Stimulated activated CD4-positive, alpha-beta T cell treated with anti-CD3 and anti-CD28 coated beads, Interleukin-4, amount 100 ng/mL, for 4 hours (primary cell): ENCODE measurements around the gene HARBI1.

Experiments used
- DNase-seq, 2 experiments: peaks; one replicate each; pipeline ENCODE4 v3.0.0-alpha.2; 2020

The HARBI1 gene

DNA sequence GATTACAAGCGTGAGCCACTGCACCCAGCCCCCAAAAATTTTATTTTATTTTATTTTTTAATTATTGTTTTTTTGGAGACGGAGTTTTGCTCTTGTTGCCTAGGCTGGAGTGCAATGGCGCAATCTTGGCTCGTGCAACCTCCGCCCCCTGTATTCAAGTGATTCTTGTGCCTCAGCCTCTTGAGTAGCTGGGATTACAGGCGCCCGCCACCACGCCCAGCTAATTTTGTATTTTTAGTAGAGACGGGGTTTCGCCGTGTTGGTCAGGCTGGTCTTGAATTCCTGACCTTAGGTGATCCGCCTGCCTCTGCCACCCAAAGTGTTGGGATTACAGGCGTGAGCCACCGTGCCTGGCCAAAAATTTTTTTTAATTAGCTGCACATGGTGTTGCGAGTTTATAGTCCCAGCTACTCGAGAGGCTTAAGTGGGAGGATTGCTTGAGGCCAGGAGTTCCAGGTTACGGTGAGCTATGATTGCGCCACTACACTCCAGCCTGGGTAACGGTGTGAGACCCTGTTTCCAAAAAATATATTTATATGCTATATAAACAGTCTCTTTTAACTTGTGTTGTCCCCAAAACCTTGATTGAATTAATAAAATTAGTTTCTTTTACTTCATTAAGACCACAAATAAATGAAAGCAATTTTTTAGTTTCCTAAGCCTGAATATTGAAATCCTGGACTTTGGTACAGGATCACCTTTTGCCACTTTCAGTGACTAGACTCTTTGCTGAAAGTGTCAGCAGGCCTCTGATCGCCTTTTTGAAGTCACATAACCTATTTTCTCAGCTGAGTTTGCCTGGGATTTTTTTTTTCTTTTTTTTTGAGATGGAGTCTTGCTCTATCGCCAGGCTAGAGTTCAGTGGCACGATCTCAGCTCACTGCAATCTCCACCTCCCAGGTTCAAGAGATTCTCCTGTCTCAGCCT, 16.5 kb upstream of the HARBI1 start:
- no peak for DNase-seq

GRCh38 chr11:46632502-46632901, 15.5 kb upstream of the HARBI1 start:
- DNase-seq: no peak

DNA sequence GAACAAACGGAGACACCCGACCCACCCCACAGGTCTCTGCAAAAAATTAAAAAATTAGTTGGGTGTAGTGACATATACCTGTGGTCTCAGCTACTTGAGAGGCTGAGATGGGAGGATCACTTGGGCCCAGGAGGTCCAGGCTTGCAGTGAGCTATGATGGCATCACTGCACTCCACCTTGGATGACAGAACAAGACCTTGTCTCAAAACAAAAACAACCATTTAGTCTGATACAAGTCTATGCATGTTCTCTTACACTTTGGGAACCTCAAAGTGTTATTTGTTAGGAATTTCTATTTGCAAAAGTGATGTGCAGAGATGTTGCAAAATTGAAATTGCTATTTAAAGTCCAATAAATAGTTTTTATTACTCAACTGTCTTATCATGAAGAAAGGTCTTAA, 14.6 kb upstream of the HARBI1 start:
- DNase-seq: no peak

- no peak for DNase-seq
Measured at GRCh38 chr11:46630237-46630636, 13.2 kb upstream of the HARBI1 start.

DNA sequence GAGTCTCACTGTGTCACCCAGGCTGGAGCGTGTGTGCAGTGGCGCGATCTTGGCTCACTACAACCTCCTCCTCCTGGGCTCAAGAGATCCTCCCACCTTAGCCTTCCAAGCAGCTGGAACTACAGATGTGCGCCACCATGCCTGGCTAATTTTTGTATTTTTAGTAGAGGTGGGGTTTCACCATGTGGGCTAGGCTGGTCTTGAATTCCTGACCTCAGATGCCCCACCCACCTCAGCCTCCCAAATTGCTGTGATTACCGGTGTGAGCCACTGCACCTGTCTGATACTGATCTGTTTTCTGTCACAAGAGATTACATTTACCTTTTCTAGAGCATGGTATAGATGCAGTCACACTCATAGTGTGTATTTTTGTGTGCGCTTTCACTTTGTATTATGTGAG, 11.9 kb upstream of the HARBI1 start:
- DNase-seq: no peak

- DNase-seq: no peak
Measured at GRCh38 chr11:46625406-46625805, 8.4 kb upstream of the HARBI1 start.

GRCh38 chr11:46618837-46619236, 1.8 kb upstream of the HARBI1 start:
- DNase-seq: no peak

GRCh38 chr11:46617972-46618314, 916 bp upstream of the HARBI1 start:
- DNase-seq: no peak

GRCh38 chr11:46616551-46617133, 385 bp downstream of the HARBI1 start:
- DNase-seq: no peak

- DNase-seq: no peak
Measured at GRCh38 chr11:46615756-46616155, 1.3 kb downstream of the HARBI1 start.

GRCh38 chr11:46612326-46612725, 4.7 kb downstream of the HARBI1 start:
- DNase-seq: no peak

- no peak for DNase-seq
Measured at GRCh38 chr11:46611526-46612304, 5.3 kb downstream of the HARBI1 start.

- no peak for DNase-seq
Measured at GRCh38 chr11:46609386-46609785, 7.6 kb downstream of the HARBI1 start.

DNA sequence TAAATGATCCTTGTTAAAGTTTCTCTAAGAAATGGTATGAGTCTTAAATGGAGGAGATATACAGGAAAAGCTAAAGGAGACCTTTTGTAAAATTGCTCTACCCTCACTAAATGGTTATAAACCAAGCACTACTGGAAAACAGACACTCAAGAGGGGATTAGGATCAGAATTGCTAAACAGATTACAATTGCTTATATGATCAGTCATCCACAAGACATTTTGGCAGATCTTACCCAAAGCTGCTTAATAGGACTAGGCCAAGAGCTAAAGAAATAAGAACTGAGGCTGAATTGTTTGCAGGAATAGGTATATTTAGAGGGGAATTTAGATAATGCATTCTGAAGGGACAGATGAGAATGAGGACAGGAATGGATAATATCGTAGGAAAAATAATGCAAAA, 9.5 kb downstream of the HARBI1 start:
- DNase-seq: no peak

- DNase-seq: no peak
Measured at GRCh38 chr11:46604796-46605195, 12.2 kb downstream of the HARBI1 start.

DNA sequence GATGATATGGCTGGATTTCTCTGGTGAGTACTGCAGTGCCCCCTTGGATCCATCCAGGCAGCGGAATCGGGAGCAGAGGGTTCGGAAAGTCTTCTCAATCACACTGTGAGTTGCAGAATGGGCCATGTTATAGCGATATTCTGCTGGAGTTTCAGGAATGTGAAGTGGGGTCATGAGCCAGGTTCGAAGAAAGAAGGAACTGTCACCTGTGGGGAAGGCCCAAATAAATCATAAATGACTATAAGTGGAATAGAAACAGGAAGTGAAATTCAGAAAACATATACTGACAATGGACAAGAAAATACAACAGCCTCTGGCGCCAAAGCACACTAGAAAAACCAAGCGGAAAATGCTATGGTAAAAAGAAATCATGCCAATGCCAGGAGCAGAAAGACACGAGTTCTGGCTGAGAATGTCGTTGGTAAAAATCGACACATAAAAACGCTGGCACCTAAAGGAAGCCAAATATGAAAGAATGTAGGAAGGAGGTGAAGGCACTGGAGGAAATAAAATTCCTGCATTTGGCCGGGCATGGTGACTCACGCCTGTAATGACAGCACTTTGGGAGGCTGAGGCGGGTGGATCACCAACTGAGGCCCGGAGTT, 13.2 kb downstream of the HARBI1 start:
- DNase-seq: no peak

GRCh38 chr11:46601129-46601528, 15.9 kb downstream of the HARBI1 start:
- no peak for DNase-seq

DNA sequence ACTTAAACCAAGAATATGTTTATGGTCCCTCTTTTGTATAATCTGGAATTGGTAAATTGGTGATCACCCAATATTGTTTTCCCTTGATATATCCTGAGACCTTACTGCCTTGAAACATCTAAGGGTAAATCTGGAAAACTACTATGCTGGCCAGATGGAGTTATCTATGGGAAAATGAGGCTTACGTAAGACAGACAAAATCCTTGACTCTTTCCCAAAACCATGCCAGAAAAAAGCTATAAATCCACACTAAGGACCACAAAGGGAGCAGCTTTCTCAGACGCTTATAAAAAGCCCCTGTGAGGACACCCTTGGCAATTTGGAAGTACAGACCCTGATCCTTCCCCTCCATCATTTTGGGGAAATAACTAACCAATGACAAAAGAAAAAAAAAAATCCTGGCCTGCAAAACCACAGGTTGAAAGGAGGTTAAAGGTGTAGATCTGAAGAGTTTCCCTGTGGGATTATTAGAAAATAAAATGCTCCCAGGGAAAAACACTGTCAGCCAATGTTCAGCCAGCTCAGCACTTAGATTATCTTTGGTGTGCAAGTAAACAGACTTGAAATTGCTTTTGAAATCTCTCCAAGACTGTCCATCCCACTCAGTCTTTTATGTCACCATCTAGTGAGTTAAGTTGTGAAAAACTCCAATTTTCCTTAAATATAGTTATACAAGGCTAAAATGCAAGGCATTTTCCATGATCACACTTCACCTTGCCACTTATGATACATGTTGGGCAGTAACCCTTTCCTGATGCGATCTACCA, 16.6 kb downstream of the HARBI1 start:
- no peak for DNase-seq

DNA sequence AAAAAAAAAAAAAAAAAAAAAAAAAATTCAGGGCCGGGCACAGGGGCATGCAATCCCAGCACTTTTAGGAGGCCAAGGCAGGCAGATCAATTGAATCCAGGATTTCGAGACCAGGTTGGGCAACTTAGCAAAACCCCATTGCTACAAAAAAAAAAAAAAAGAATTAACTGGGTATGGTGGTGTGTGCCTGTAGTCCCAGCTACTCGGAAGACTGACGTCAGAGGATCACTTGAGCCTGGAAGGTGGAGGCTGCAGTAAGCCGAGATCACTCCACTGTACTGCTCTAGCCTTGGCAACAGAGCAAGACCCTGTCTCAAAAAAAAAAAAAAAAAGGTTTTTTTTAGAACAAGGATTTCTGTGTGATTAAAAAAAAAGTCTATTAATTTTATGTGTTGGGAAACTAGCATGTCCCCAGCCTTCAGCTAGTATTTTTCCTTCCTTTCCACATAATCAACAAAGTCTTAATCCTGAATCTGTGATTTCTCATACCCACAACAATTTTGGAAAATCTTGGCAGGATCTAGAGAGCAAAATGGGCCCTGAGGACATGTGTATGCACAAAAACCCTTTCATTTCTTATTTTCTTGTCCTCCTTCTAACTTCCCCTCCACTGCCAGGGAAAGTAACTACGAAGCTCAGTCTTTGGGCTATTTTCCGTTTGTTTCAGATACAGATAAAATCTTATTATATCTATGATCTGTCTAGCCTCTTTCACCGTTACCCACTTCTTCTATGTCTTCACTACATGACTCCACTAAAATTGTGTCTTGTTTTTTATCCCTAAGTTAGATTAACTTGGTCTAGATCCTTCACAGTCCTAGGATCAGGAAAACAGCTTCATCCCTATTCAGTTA, 17.5 kb downstream of the HARBI1 start:
- DNase-seq: no peak

DNA sequence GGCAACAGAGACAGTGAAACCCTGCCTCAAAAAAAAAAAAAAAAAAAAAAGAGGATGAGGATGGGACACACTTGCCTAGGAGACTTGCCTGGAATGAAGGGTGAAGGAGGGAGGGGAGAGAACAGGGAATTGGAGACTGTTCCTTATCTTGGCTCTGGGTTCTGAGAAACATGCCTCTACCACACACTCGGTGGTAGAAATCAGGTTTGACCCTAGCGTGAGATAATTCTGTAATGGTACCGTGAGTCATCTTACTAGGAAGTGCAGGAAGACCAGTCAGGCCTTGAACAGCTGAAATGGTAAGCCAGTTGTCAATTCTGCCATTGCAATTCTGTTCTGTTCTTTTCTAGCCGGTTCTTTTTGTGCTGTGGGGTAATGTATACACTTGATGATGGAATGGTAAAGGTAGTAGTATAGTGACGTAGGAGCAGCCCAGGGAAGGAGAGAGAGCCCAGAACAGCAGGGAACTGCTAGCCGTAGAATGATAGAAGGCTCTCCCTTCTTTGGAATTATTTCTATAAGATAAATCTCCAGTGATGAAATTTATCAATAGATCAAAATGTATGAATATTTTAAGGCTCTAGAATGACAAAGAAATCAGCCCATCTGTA, 19.3 kb downstream of the HARBI1 start:
- DNase-seq: no peak

DNA sequence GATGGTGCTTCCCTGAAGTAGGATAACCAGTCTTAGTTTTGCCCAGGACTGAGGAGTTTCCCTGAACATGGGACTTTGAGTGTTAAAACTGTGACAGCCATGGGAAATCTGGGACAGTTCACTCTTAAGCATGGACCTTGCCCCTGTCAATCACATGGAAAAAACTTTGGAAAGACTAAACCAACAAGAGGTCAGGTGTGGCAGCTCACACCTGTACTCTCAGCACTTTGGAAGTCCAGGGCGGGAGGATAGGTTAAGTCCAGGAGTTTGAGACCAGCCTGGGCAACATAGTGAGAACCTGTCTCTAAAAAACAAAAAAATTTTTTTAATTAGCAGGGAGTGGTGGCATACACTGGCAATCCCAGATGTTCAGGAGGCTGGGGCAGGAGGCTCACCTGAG, 19.9 kb downstream of the HARBI1 start:
- no peak for DNase-seq
